ENCODE measurements around the gene CYP46A1.
A peak's percentile ranks its signal among the peaks of the same experiment; 100 is the strongest.
"Not testable (repeated sequence)": the region's sequence is repeated elsewhere in the genome, so short reads cannot be mapped to it uniquely, and the experiment has no call there.

CYP46A1 gene

DNA sequence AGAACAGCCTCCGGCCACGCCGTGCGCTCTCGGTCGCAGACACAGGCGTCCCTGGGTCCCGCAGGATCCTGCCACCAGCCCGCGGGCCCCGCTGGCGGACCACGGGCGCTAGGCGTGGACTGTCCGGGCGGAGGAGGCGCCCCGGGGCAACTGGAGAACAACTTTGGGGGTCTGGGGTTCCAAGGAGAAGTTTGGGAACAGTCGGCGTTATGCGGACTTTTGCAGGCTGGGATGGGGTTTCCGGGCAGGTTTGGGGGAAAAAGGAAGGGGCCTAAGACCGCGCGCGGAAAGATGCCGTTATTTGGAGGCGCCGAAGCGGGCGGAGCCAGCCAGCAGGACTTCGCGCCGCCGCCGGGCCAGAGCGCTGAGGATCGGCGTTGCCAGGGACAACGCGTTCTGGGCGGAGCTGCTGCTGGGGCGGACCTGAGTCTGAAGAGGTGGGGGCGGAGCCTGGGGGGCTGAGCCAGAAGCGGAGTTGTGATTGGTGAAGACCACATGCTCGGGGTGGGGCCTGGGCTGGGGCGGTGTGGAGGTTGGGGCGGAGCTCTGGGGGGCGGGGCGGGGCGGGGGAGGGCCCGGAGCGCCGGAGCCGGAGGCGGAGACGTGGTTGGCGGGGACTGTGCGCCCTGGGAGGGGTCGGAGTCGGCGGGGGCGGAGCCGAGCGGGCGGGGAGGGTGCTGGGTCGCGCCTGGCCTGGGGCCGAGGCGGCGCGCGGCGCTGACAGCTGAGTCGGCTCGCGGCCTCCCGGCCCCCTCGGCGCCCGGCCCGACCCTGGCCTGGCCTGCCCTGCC, at the start of gene CYP46A1:
TSS of gene CYP46A1 (plus strand) at position 680 of the 791 bp plus-strand sequence. CDS start 120 bp downstream, outside the sequence.
- peak within 1 kb of the TSS; percentile 81 for H3K4me3 ChIP-seq (ENCODE audit: control insufficient read depth, low read depth, low read length)
- DNase-seq (ENCODE audit: low read depth), result peak; percentile 98
- TF ChIP-seq, protein P1, sequence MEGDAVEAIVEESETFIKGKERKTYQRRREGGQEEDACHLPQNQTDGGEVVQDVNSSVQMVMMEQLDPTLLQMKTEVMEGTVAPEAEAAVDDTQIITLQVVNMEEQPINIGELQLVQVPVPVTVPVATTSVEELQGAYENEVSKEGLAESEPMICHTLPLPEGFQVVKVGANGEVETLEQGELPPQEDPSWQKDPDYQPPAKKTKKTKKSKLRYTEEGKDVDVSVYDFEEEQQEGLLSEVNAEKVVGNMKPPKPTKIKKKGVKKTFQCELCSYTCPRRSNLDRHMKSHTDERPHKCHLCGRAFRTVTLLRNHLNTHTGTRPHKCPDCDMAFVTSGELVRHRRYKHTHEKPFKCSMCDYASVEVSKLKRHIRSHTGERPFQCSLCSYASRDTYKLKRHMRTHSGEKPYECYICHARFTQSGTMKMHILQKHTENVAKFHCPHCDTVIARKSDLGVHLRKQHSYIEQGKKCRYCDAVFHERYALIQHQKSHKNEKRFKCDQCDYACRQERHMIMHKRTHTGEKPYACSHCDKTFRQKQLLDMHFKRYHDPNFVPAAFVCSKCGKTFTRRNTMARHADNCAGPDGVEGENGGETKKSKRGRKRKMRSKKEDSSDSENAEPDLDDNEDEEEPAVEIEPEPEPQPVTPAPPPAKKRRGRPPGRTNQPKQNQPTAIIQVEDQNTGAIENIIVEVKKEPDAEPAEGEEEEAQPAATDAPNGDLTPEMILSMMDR (conservative IDR thresholded peaks at IDR 0.05; ENCODE audit: control insufficient read depth, insufficient read depth, low read depth, low read length), result no peak

DNA sequence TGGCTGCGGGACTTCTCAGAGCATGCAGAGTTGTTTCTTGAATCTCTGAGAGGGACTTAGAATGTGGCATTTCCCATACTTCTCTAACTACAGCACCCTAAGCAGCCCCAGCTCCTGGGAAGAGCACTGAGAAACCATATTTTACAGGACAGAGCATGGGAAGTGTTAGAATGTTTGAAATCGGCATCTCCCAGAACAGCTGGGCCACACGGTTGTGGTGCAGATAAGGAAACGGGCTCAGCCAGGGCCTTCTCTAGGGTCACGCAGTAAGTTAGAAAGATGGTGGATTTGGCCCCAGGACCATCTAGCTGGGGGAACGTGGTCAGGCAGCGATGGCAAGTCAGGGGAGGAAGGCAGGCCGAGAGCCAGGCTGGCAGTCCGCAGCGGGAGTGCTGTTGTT, 49.7 kb upstream of the CYP46A1 start:
- TF ChIP-seq, protein P1 (conservative IDR thresholded peaks at IDR 0.05; ENCODE audit: control insufficient read depth, insufficient read depth, low read depth, low read length), result no peak
- DNase-seq (ENCODE audit: low read depth), result no peak
- H3K4me3 ChIP-seq (ENCODE audit: control insufficient read depth, low read depth, low read length), result no peak overlapping the region

DNA sequence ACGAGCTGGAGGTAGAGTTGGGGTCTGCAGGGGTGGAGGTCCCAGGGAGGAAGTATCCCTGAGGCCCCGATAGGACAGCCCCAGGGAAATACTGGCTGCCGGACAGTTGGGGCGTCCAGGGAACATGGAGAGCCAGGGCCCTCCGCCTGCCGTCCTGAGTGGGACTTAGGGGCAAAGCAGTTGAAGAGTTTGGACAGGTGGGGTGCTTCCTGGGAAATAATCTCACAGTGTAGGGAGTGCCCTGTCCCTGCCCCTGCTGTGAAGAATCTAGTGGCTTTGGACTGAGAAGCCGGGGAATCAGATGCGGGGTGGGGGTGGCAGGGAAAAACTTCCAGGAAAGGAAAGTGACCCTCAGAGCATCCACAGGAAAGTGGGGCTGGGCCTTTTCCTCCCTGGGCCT, 49.0 kb upstream of the CYP46A1 start:
- H3K4me3 ChIP-seq (ENCODE audit: control insufficient read depth, low read depth, low read length), result no peak overlapping the region
- TF ChIP-seq, protein P1 (conservative IDR thresholded peaks at IDR 0.05; ENCODE audit: control insufficient read depth, insufficient read depth, low read depth, low read length), result no peak
- DNase-seq (ENCODE audit: low read depth), result no peak

DNA sequence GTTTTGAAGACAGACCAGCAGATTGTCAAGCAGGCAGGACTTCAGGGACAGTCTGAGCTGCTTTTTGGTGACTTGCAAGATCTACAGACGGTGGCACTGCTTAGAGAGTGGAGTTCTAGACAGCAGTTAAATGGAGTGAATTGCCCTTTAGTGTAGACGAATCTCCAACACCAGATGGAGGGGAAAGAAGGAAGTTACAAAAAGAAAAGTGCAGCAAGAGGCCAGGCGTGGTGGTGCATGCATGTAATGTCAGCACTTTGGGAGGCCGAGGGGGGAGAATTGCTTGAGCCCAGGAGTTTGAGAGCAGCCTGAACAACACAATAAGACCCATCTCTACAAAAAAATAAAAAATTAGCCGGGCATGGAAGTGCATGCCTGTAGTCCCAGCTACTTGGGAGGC, 47.6 kb upstream of the CYP46A1 start:
- TF ChIP-seq, protein P1 (conservative IDR thresholded peaks at IDR 0.05; ENCODE audit: control insufficient read depth, insufficient read depth, low read depth, low read length), result no peak
- H3K4me3 ChIP-seq (ENCODE audit: control insufficient read depth, low read depth, low read length), result no peak overlapping the region
- no peak for DNase-seq (ENCODE audit: low read depth)

DNA sequence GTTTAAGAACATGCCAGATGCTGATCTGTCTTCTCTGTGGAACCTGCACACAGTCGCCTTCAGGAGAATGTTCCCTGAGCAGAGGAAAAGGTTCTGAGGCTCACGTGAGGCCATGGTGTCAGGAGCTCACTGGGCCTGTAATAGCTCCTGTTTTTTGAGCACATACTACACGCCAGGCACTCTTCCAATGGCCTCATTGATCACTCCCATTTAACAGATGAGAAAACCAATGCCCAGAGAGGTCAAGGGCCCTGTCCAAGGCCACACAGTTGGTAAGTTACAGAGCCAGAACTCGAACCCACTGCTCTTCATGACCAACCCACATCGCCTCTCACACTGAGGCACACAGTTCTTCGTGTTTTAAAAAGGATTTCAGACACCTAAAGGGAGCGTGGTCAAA, 46.5 kb upstream of the CYP46A1 start:
- TF ChIP-seq, protein P1 (conservative IDR thresholded peaks at IDR 0.05; ENCODE audit: control insufficient read depth, insufficient read depth, low read depth, low read length), result no peak
- H3K4me3 ChIP-seq (ENCODE audit: control insufficient read depth, low read depth, low read length), result no peak overlapping the region
- no peak for DNase-seq (ENCODE audit: low read depth)

DNA sequence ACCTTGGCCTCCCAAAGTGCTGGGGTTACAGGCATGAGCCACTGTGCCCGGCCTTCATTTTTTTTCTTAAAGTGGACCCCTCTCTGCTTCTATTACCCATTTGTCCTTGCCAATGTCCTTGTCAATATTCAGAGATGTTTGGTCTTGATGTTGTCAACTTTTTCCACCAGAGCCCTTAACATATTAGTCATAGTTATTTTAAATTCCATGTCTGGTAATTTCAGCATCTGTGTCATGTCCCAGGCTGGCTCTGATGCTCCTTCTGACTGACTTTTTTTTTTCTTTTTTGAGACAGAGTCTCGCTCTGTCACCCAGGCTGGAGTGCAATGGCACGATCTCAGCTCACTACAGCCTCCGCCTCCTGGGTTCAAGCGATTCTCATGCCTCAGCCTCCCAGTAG, 41.3 kb upstream of the CYP46A1 start:
- DNase-seq (ENCODE audit: low read depth), result not testable (repeated sequence)

DNA sequence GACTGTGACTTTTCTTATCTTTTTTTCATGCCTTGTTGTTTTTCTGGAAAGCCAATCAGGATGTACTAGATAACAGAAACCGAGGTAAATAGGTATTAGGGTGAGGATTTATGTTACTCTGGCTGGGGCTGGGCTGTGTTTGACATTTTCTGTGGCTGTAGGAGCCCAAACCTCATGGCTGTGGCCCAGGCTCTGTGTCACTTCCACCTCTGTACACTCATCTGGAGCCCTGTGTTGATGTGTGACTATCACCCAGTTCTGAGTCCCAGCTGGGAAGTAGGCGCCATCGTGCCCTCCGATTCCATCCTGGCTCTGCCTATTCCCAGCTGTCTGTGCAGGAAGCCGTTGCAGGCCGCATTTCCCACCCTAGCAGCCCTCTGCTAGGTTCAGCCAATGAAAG, 40.8 kb upstream of the CYP46A1 start:
- TF ChIP-seq, protein P1 (conservative IDR thresholded peaks at IDR 0.05; ENCODE audit: control insufficient read depth, insufficient read depth, low read depth, low read length), result no peak
- no peak for DNase-seq (ENCODE audit: low read depth)
- H3K4me3 ChIP-seq (ENCODE audit: control insufficient read depth, low read depth, low read length), result no peak overlapping the region

More for the DNA sequence above, 41.3 kb upstream of the CYP46A1 start:
- H3K4me3 ChIP-seq (ENCODE audit: control insufficient read depth, low read depth, low read length), result not testable (repeated sequence)

Data from fibroblast of mammary gland (primary cell).